ENCODE measurements around the gene HIVEP3.

Gene HIVEP3

GRCh38 chr1:41482001-41482765 lies 436.5 kb downstream of the HIVEP3 start:
- H3K9ac ChIP-seq (ENCODE audit: low read length in 5 of 5) = no peak overlapping the region
- peaks cover 0 to 12% (median 6%) of the 10 kb centered on the region in 5 donors for H3K27me3 ChIP-seq (ENCODE audit: control insufficient read depth in 5 of 5, insufficient read depth in 4 of 5, low read length in 5 of 5)
- H3K27ac ChIP-seq (ENCODE audit: low read depth, low read length) = no peak overlapping the region
- no peaks in the 10 kb centered on the region for H3K36me3 ChIP-seq (ENCODE audit: control insufficient read depth in 5 of 5, insufficient read depth in 5 of 5, low read length in 5 of 5)
- peaks cover 2 to 12% (median 9%) of the 10 kb centered on the region in 5 donors for H3K4me1 ChIP-seq (ENCODE audit: control insufficient read depth in 5 of 5, insufficient read depth in 5 of 5, low read length in 5 of 5)
- H3K4me3 ChIP-seq (ENCODE audit: low read depth in 1 of 5, low read length in 5 of 5) = no peak overlapping the region
- H3K9me3 ChIP-seq (ENCODE audit: control insufficient read depth in 5 of 5, low read length in 5 of 5) = no peaks in the 10 kb centered on the region

GRCh38 chr1:41481109-41481775 lies 437.5 kb downstream of the HIVEP3 start:
- Histone ChIP-seq H3K9me3 (ENCODE audit: control insufficient read depth in 5 of 5, low read length in 5 of 5) (no peaks in the 10 kb centered on the region), H3K27ac (ENCODE audit: low read depth, low read length) (no peak overlapping the region), H3K4me3 (ENCODE audit: low read depth in 1 of 5, low read length in 5 of 5) (no peak overlapping the region), H3K27me3 (ENCODE audit: control insufficient read depth in 5 of 5, insufficient read depth in 4 of 5, low read length in 5 of 5) (peaks cover 0 to 12% (median 6%) of the 10 kb centered on the region in 5 donors), H3K4me1 (ENCODE audit: control insufficient read depth in 5 of 5, insufficient read depth in 5 of 5, low read length in 5 of 5) (peaks cover 2 to 12% (median 9%) of the 10 kb centered on the region in 5 donors), H3K9ac (ENCODE audit: low read length in 5 of 5) (no peak overlapping the region), H3K36me3 (ENCODE audit: control insufficient read depth in 5 of 5, insufficient read depth in 5 of 5, low read length in 5 of 5) (no peaks in the 10 kb centered on the region)

- Histone ChIP-seq H3K36me3 (ENCODE audit: control insufficient read depth in 5 of 5, insufficient read depth in 5 of 5, low read length in 5 of 5) (no peaks in the 10 kb centered on the region), H3K9me3 (ENCODE audit: control insufficient read depth in 5 of 5, low read length in 5 of 5) (no peaks in the 10 kb centered on the region), H3K27me3 (ENCODE audit: control insufficient read depth in 5 of 5, insufficient read depth in 4 of 5, low read length in 5 of 5) (peaks cover 0 to 12% (median 6%) of the 10 kb centered on the region in 5 donors), H3K9ac (ENCODE audit: low read length in 5 of 5) (no peak overlapping the region), H3K4me1 (ENCODE audit: control insufficient read depth in 5 of 5, insufficient read depth in 5 of 5, low read length in 5 of 5) (peaks cover 2 to 13% (median 9%) of the 10 kb centered on the region in 5 donors), H3K4me3 (ENCODE audit: low read depth in 1 of 5, low read length in 5 of 5) (no peak overlapping the region), H3K27ac (ENCODE audit: low read depth, low read length) (no peak overlapping the region)
Measured at GRCh38 chr1:41480204-41481108, 438.3 kb downstream of the HIVEP3 start.

GRCh38 chr1:41479808-41480160 lies 438.9 kb downstream of the HIVEP3 start:
- Histone ChIP-seq H3K9me3 (ENCODE audit: control insufficient read depth in 5 of 5, low read length in 5 of 5) (no peaks in the 10 kb centered on the region), H3K4me3 (ENCODE audit: low read depth in 1 of 5, low read length in 5 of 5) (no peak overlapping the region), H3K36me3 (ENCODE audit: control insufficient read depth in 5 of 5, insufficient read depth in 5 of 5, low read length in 5 of 5) (no peaks in the 10 kb centered on the region), H3K9ac (ENCODE audit: low read length in 5 of 5) (no peak overlapping the region), H3K27ac (ENCODE audit: low read depth, low read length) (no peak overlapping the region), H3K4me1 (ENCODE audit: control insufficient read depth in 5 of 5, insufficient read depth in 5 of 5, low read length in 5 of 5) (peaks cover 2 to 20% (median 13%) of the 10 kb centered on the region in 5 donors), H3K27me3 (ENCODE audit: control insufficient read depth in 5 of 5, insufficient read depth in 4 of 5, low read length in 5 of 5) (peaks cover 0 to 12% (median 3%) of the 10 kb centered on the region in 5 donors)

GRCh38 chr1:41479000-41479807 lies 439.5 kb downstream of the HIVEP3 start:
- peaks cover 2 to 24% (median 16%) of the 10 kb centered on the region in 5 donors for H3K4me1 ChIP-seq (ENCODE audit: control insufficient read depth in 5 of 5, insufficient read depth in 5 of 5, low read length in 5 of 5)
- no peak overlapping the region for H3K9ac ChIP-seq (ENCODE audit: low read length in 5 of 5)
- H3K27ac ChIP-seq (ENCODE audit: low read depth, low read length) = no peak overlapping the region
- no peaks in the 10 kb centered on the region for H3K36me3 ChIP-seq (ENCODE audit: control insufficient read depth in 5 of 5, insufficient read depth in 5 of 5, low read length in 5 of 5)
- peaks cover 0 to 9% (median 1%) of the 10 kb centered on the region in 5 donors for H3K27me3 ChIP-seq (ENCODE audit: control insufficient read depth in 5 of 5, insufficient read depth in 4 of 5, low read length in 5 of 5)
- no peak overlapping the region for H3K4me3 ChIP-seq (ENCODE audit: low read depth in 1 of 5, low read length in 5 of 5)
- H3K9me3 ChIP-seq (ENCODE audit: control insufficient read depth in 5 of 5, low read length in 5 of 5) = no peaks in the 10 kb centered on the region

- Histone ChIP-seq H3K27me3 (ENCODE audit: control insufficient read depth in 5 of 5, insufficient read depth in 4 of 5, low read length in 5 of 5) (peaks cover 0 to 5% (median 0%) of the 10 kb centered on the region in 5 donors), H3K4me1 (ENCODE audit: control insufficient read depth in 5 of 5, insufficient read depth in 5 of 5, low read length in 5 of 5) (peaks cover 2 to 28% (median 16%) of the 10 kb centered on the region in 5 donors), H3K9ac (ENCODE audit: low read length in 5 of 5) (no peak overlapping the region), H3K4me3 (ENCODE audit: low read depth in 1 of 5, low read length in 5 of 5) (no peak overlapping the region), H3K36me3 (ENCODE audit: control insufficient read depth in 5 of 5, insufficient read depth in 5 of 5, low read length in 5 of 5) (no peaks in the 10 kb centered on the region), H3K9me3 (ENCODE audit: control insufficient read depth in 5 of 5, low read length in 5 of 5) (no peaks in the 10 kb centered on the region), H3K27ac (ENCODE audit: low read depth, low read length) (no peak overlapping the region)
Measured at GRCh38 chr1:41478118-41478748, 440.5 kb downstream of the HIVEP3 start.

GRCh38 chr1:41476807-41477361 lies 441.8 kb downstream of the HIVEP3 start:
- no peak overlapping the region for H3K27ac ChIP-seq (ENCODE audit: low read depth, low read length)
- H3K36me3 ChIP-seq (ENCODE audit: control insufficient read depth in 5 of 5, insufficient read depth in 5 of 5, low read length in 5 of 5) = no peaks in the 10 kb centered on the region
- peaks cover 0 to 5% (median 0%) of the 10 kb centered on the region in 5 donors for H3K27me3 ChIP-seq (ENCODE audit: control insufficient read depth in 5 of 5, insufficient read depth in 4 of 5, low read length in 5 of 5)
- H3K4me3 ChIP-seq (ENCODE audit: low read depth in 1 of 5, low read length in 5 of 5) = no peak overlapping the region
- peaks cover 2 to 28% (median 16%) of the 10 kb centered on the region in 5 donors for H3K4me1 ChIP-seq (ENCODE audit: control insufficient read depth in 5 of 5, insufficient read depth in 5 of 5, low read length in 5 of 5)
- H3K9me3 ChIP-seq (ENCODE audit: control insufficient read depth in 5 of 5, low read length in 5 of 5) = no peaks in the 10 kb centered on the region
- H3K9ac ChIP-seq (ENCODE audit: low read length in 5 of 5) = no peak overlapping the region

- H3K4me3 ChIP-seq (ENCODE audit: low read depth in 1 of 5, low read length in 5 of 5) = no peak overlapping the region
- no peaks in the 10 kb centered on the region for H3K36me3 ChIP-seq (ENCODE audit: control insufficient read depth in 5 of 5, insufficient read depth in 5 of 5, low read length in 5 of 5)
- peaks cover 2 to 28% (median 16%) of the 10 kb centered on the region in 5 donors for H3K4me1 ChIP-seq (ENCODE audit: control insufficient read depth in 5 of 5, insufficient read depth in 5 of 5, low read length in 5 of 5)
- H3K27me3 ChIP-seq (ENCODE audit: control insufficient read depth in 5 of 5, insufficient read depth in 4 of 5, low read length in 5 of 5) = peaks cover 0 to 5% (median 0%) of the 10 kb centered on the region in 5 donors
- no peak overlapping the region for H3K27ac ChIP-seq (ENCODE audit: low read depth, low read length)
- H3K9me3 ChIP-seq (ENCODE audit: control insufficient read depth in 5 of 5, low read length in 5 of 5) = no peaks in the 10 kb centered on the region
- no peak overlapping the region for H3K9ac ChIP-seq (ENCODE audit: low read length in 5 of 5)
Measured at GRCh38 chr1:41475859-41476567, 442.7 kb downstream of the HIVEP3 start.

Measured in subcutaneous abdominal adipose tissue (tissue), 5 donors.